ENCODE results near the gene STC2. TPM values are rescaled to one million over a fixed set of nuclear protein-coding genes. Genes with fewer than 3 reads are reported as not detected.
A peak's percentile ranks its signal among the peaks of the same experiment; 100 is the strongest.

STC2 gene
- total and polyA plus RNA-seq, 10 donors, result 0.80 to 71.6 (median 16.8) TPM

DNA sequence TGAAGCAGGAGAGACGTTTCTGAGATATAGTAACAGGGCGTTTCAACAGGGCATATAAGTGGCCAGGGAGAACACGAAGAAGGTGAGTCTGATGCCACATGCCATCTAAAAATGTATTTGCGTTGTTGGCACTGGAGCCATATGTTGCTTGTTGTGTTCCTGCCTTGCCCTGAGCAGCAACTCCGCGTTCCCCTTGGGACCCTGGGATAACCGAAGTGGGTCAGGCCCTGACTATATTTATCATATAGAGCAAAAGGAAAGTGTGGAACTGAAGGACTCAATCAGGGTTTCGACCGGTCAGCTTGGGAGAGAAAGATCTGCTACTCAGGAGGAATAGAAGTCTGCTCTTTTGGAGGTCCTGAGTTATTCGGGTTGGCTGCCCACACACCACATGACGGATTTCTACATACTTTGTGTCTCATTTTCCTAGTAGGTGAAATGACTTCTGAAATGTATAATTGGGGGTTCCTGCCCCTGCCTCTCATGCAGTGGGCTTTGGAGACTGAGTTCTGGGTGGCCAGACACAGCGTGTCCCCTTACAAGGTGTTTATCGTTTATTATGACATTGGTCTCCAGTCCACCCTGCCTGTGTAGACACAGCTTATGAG is 3.0 kb downstream of the STC2 start:
- H3K27me3 ChIP-seq (replicated peaks in 1 of 7), result peaks cover 0 to 97% (median 56%) of the 10 kb centered on the region in 7 donors
- TF ChIP-seq POLR2A (IDR thresholded peaks at IDR 0.05) (no peak), POLR2AphosphoS5 (IDR thresholded peaks at IDR 0.05) (no peak)
- TF ChIP-seq, protein P1, sequence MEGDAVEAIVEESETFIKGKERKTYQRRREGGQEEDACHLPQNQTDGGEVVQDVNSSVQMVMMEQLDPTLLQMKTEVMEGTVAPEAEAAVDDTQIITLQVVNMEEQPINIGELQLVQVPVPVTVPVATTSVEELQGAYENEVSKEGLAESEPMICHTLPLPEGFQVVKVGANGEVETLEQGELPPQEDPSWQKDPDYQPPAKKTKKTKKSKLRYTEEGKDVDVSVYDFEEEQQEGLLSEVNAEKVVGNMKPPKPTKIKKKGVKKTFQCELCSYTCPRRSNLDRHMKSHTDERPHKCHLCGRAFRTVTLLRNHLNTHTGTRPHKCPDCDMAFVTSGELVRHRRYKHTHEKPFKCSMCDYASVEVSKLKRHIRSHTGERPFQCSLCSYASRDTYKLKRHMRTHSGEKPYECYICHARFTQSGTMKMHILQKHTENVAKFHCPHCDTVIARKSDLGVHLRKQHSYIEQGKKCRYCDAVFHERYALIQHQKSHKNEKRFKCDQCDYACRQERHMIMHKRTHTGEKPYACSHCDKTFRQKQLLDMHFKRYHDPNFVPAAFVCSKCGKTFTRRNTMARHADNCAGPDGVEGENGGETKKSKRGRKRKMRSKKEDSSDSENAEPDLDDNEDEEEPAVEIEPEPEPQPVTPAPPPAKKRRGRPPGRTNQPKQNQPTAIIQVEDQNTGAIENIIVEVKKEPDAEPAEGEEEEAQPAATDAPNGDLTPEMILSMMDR (IDR thresholded peaks at IDR 0.05 in 8 of 11, conservative IDR thresholded peaks at IDR 0.05 in 3 of 11), result no peak
- DNase-seq, result peak; percentile 32
- H3K27ac ChIP-seq, result peak overlapping the region in 7 of 8 donors; percentile 24 to 80 (median 74)
- no peaks in the 10 kb centered on the region for H3K9me3 ChIP-seq
- H3K36me3 ChIP-seq, result no peaks in the 10 kb centered on the region
- H3K4me1 ChIP-seq, result peaks cover 9 to 78% (median 47%) of the 10 kb centered on the region in 6 donors
- intact Hi-C loops (cut with DNase I; ENCODE audit: low total_unique reads), result no loop called here
- WGBS, 5 donors, result 69 to 79% (median 73%) methylated on average over 13 of the region's 13 CpGs
- peak overlapping the region in 3 of 8 donors; percentile 3 to 49 (median 39) for H3K4me3 ChIP-seq

DNA sequence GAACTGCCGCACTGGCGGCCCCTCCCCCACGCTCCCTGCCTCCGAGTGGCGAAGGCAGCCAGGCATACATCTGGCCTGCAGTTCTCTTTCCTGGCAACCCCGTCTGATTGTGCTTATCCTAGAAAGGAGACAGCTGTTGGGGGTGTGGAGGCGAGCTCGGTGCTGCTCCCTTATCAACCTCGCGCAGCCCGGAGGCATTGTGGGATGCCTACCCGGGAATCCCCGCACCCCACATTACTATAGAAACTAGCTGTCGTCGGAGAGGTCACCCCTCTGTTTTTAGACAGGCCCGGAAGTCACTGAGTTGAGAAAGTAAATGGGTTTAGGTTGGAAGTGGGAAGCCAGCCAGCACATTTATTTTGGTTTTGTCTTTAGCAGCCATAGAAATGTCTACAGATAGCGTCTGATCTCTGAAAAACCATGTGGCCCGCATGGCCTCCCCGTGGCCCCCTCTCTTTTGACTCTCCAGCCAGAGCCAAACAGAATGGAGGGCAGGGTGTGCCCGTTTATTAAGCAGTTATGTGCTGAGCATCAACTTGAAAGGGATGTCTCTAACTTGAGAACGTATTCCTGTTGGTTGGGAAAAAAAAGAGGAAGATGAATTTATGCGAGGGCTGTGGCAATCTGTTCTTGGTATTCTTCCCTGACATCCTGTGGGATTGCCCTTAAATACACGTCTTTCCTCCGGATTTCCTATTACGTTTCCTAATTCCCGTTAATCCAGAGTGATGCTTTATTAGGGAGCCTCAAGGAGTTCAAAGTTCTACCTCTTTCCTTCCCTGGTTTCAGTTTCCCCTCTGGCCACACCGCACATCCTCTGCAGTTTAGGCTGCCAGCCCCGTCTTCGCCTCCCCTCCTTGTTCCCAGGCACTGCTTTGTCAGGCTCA is 3.9 kb downstream of the STC2 start:
- DNase-seq, result peak; percentile 68
- intact Hi-C loops (cut with DNase I; ENCODE audit: low total_unique reads), result no loop called here
- Histone ChIP-seq H3K9me3 (no peaks in the 10 kb centered on the region), H3K4me3 (peak overlapping the region in 2 of 8 donors; percentile 39 to 49), H3K27ac (peak overlapping the region in 7 of 8 donors; percentile 24 to 80 (median 74)), H3K36me3 (no peaks in the 10 kb centered on the region), H3K27me3 (replicated peaks in 1 of 7) (peaks cover 0 to 97% (median 47%) of the 10 kb centered on the region in 7 donors), H3K4me1 (peaks cover 6 to 77% (median 39%) of the 10 kb centered on the region in 6 donors)
- WGBS, 5 donors, result 16 to 34% (median 23%) methylated on average over 26 to 29 of the region's 29 CpGs
- TF ChIP-seq POLR2AphosphoS5 (IDR thresholded peaks at IDR 0.05) (peak; percentile 78 to 84 (median 83)), POLR2A (IDR thresholded peaks at IDR 0.05) (no peak)
- TF ChIP-seq, protein P1 (IDR thresholded peaks at IDR 0.05 in 8 of 11, conservative IDR thresholded peaks at IDR 0.05 in 3 of 11), result no peak

DNA sequence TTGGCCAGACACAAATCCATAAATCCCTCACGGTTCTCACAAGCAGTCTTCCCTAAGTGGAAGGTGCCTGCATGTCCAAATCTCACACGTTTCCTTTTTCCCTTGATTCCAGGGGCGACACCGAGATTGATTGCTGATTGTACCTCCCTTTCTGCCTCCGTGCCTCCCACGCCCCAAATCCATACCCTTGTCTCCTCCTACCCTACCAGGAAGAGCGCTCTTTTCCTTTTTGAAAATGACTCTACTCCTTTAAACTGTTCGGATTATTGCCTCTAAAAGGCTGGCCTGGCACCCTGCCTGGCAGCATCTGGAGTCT is 4.5 kb downstream of the STC2 start:
- Histone ChIP-seq H3K36me3 (no peaks in the 10 kb centered on the region), H3K4me3 (peak overlapping the region in 1 of 8 donors; percentile 39), H3K4me1 (peaks cover 6 to 76% (median 33%) of the 10 kb centered on the region in 6 donors), H3K27ac (peak overlapping the region in 6 of 8 donors; percentile 24 to 80 (median 74)), H3K27me3 (replicated peaks in 1 of 7) (peaks cover 0 to 97% (median 41%) of the 10 kb centered on the region in 7 donors), H3K9me3 (no peaks in the 10 kb centered on the region)
- 47 to 56% (median 49%) methylated on average over 8 of the region's 8 CpGs for WGBS, 5 donors
- intact Hi-C loops (cut with DNase I; ENCODE audit: low total_unique reads), result no loop called here
- peak; percentile 2 for DNase-seq
- TF ChIP-seq POLR2A (IDR thresholded peaks at IDR 0.05) (no peak), POLR2AphosphoS5 (IDR thresholded peaks at IDR 0.05) (no peak)
- TF ChIP-seq, protein P1 (IDR thresholded peaks at IDR 0.05 in 8 of 11, conservative IDR thresholded peaks at IDR 0.05 in 3 of 11), result no peak
